Neural cell (in vitro differentiated cells): ENCODE measurements around the gene TTC23. TPM values are rescaled to one million over a fixed set of nuclear protein-coding genes. Genes with fewer than 3 reads are reported as not detected.

Source experiments
- H2AFZ ChIP-seq: fragments of 200-600, 300-800 bp; sonication (generic), shearing (Covaris generic); 2 replicates; pipeline ENCODE4 v1.6.0; 2014; ENCODE audit warnings: low read depth, mild to moderate bottlenecking, antibody characterized with exemption, low read length, moderate library complexity
- H3F3A ChIP-seq: fragments of 200-600 bp; shearing (Covaris generic); 2 replicates; pipeline ENCODE4 v1.6.1; 2016; ENCODE audit warnings: mild to moderate bottlenecking, moderate library complexity, mixed read lengths, antibody characterized with exemption, low read length; ENCODE audit not compliant: insufficient read depth, poor library complexity, severe bottlenecking
- H3K27ac ChIP-seq: fragments of 200-600, 300-800 bp; sonication (generic), shearing (Covaris generic); 2 replicates; pipeline ENCODE4 v1.5.1; 2014; ENCODE audit warnings: mild to moderate bottlenecking, low read length, moderate library complexity
- H3K27me3 ChIP-seq: fragments of 300-800, 200-600 bp; sonication (generic), shearing (Covaris generic); 2 replicates; pipeline ENCODE4 v1.6.0; 2014; ENCODE audit warnings: mild to moderate bottlenecking, low read depth, low read length, moderate library complexity; ENCODE audit not compliant: insufficient read depth
- H3K36me3 ChIP-seq: fragments of 300-800, 200-600 bp; sonication (generic), shearing (Covaris generic); 2 replicates; pipeline ENCODE4 v1.5.1; 2014; ENCODE audit warnings: mild to moderate bottlenecking, antibody characterized with exemption, low read length, moderate library complexity; ENCODE audit not compliant: insufficient read depth
- H3K4me2 ChIP-seq: fragments of 300-800, 200-600 bp; sonication (generic), shearing (Covaris generic); 2 replicates; pipeline ENCODE4 v1.6.0; 2014; ENCODE audit warnings: mild to moderate bottlenecking, low read length
- H3K4me3 ChIP-seq: fragments of 300-800, 200-600 bp; sonication (generic), shearing (Covaris generic); 2 replicates; pipeline ENCODE4 v1.5.1; 2014; ENCODE audit warnings: mild to moderate bottlenecking, low read length, moderate library complexity
- H3K79me2 ChIP-seq: fragments of 200-600 bp; shearing (Covaris generic); replicated peaks from 2 replicates; pipeline ENCODE4 v1.6.0; 2014; ENCODE audit warnings: mild to moderate bottlenecking, low read length, moderate library complexity; ENCODE audit not compliant: insufficient read depth
- H3K9ac ChIP-seq: fragments of 300-800, 200-600 bp; sonication (generic), shearing (Covaris generic); 2 replicates; pipeline ENCODE4 v1.6.1; 2016; ENCODE audit warnings: mild to moderate bottlenecking, low read length, mixed read lengths
- H3K9me2 ChIP-seq: fragments of 200-600 bp; shearing (Covaris generic); 2 replicates; pipeline ENCODE4 v1.6.1; 2016; ENCODE audit warnings: mild to moderate bottlenecking, low read length, mixed read lengths; ENCODE audit not compliant: insufficient read depth
- H3K9me3 ChIP-seq: fragments of 200-600, 300-800 bp; sonication (generic), shearing (Covaris generic); 2 replicates; pipeline ENCODE4 v1.6.1; 2016; ENCODE audit warnings: mild to moderate bottlenecking, mixed run types, low read length, moderate library complexity, mixed read lengths
- H4K20me1 ChIP-seq: fragments of 200-600 bp; shearing (Covaris generic); 2 replicates; pipeline ENCODE4 v1.6.1; 2016; ENCODE audit warnings: mild to moderate bottlenecking, mixed run types; ENCODE audit not compliant: insufficient read depth
- EP300 ChIP-seq: fragments of 450-650 bp; conservative IDR thresholded peaks from 2 replicates; pipeline ENCODE4 v1.6.1; 2014; ENCODE audit warnings: antibody characterized with exemption, mild to moderate bottlenecking, moderate library complexity; ENCODE audit not compliant: poor library complexity, severe bottlenecking
- EZH2 ChIP-seq: fragments of 200-600, 300-800 bp; shearing (Covaris generic), sonication (generic); IDR thresholded peaks from 2 replicates; pipeline ENCODE4 v1.6.1; 2014; ENCODE audit warnings: antibody characterized with exemption, low read length, borderline replicate concordance, mild to moderate bottlenecking; ENCODE audit not compliant: insufficient read depth, poor library complexity, severe bottlenecking
- MXI1 ChIP-seq: fragments of 450-650 bp; conservative IDR thresholded peaks from 2 replicates; pipeline ENCODE4 v1.6.1; 2014; ENCODE audit warnings: antibody characterized with exemption, mild to moderate bottlenecking; ENCODE audit not compliant: poor library complexity, severe bottlenecking
- POLR2AphosphoS5 ChIP-seq: IDR thresholded peaks from 2 replicates; pipeline ENCODE4 v1.6.1; 2012
- RAD21 ChIP-seq: fragments of 450-650 bp; conservative IDR thresholded peaks from 2 replicates; pipeline ENCODE4 v1.6.1; 2014; ENCODE audit warnings: antibody characterized with exemption, mild to moderate bottlenecking, moderate library complexity
- SMC3 ChIP-seq: fragments of 450-650 bp; conservative IDR thresholded peaks from 2 replicates; pipeline ENCODE4 v1.6.1; 2014; ENCODE audit warnings: antibody characterized with exemption, mild to moderate bottlenecking, moderate library complexity; ENCODE audit not compliant: poor library complexity
- TAF1 ChIP-seq: IDR thresholded peaks from 2 replicates; pipeline ENCODE4 v1.6.1; 2012; ENCODE audit warnings: low read depth
- polyA plus RNA-seq: library from polyadenylated mRNA; depleted of rRNA; stranded (reverse); fragments of >200 nt; gene quantifications from 2 replicates; pipeline ENCODE4 v1.2.3, GENCODE V29; 2014
- TF ChIP-seq, protein P1 (sequence below): fragments of 450-650 bp; IDR thresholded peaks from 2 replicates; pipeline ENCODE4 v1.5.1; 2014; ENCODE audit warnings: antibody characterized with exemption, mild to moderate bottlenecking, moderate library complexity; ENCODE audit not compliant: poor library complexity, severe bottlenecking
- TF ChIP-seq, protein P2 (sequence below): IDR thresholded peaks from 2 replicates; pipeline ENCODE4 v1.6.1; 2012; ENCODE audit warnings: borderline replicate concordance

The TTC23 gene
- polyA plus RNA-seq, 1 donor from 2014 or later, result 6.2 TPM

GRCh38 chr15:99180964-99181306, 68.4 kb downstream of the TTC23 start:
- Histone ChIP-seq H3K4me3 (no peak overlapping the region), H3K9ac (no peak overlapping the region), H3K27ac (no peak overlapping the region), H3K9me2 (no peaks in the 10 kb centered on the region), H3F3A (no peaks in the 10 kb centered on the region), H3K27me3 (no peaks in the 10 kb centered on the region), H3K9me3 (no peaks in the 10 kb centered on the region), H3K36me3 (no peaks in the 10 kb centered on the region), H4K20me1 (no peaks in the 10 kb centered on the region), H3K4me2 (no peak overlapping the region), H3K79me2 (no peaks in the 10 kb centered on the region), H2AFZ (no peak overlapping the region)
- no peak for TF ChIP-seq MXI1
- no peak for TF ChIP-seq EZH2
- TF ChIP-seq, protein P1, sequence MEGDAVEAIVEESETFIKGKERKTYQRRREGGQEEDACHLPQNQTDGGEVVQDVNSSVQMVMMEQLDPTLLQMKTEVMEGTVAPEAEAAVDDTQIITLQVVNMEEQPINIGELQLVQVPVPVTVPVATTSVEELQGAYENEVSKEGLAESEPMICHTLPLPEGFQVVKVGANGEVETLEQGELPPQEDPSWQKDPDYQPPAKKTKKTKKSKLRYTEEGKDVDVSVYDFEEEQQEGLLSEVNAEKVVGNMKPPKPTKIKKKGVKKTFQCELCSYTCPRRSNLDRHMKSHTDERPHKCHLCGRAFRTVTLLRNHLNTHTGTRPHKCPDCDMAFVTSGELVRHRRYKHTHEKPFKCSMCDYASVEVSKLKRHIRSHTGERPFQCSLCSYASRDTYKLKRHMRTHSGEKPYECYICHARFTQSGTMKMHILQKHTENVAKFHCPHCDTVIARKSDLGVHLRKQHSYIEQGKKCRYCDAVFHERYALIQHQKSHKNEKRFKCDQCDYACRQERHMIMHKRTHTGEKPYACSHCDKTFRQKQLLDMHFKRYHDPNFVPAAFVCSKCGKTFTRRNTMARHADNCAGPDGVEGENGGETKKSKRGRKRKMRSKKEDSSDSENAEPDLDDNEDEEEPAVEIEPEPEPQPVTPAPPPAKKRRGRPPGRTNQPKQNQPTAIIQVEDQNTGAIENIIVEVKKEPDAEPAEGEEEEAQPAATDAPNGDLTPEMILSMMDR, result no peak
- no peak for TF ChIP-seq SMC3
- TF ChIP-seq POLR2AphosphoS5, result no peak
- no peak for TF ChIP-seq RAD21
- TF ChIP-seq, protein P2, sequence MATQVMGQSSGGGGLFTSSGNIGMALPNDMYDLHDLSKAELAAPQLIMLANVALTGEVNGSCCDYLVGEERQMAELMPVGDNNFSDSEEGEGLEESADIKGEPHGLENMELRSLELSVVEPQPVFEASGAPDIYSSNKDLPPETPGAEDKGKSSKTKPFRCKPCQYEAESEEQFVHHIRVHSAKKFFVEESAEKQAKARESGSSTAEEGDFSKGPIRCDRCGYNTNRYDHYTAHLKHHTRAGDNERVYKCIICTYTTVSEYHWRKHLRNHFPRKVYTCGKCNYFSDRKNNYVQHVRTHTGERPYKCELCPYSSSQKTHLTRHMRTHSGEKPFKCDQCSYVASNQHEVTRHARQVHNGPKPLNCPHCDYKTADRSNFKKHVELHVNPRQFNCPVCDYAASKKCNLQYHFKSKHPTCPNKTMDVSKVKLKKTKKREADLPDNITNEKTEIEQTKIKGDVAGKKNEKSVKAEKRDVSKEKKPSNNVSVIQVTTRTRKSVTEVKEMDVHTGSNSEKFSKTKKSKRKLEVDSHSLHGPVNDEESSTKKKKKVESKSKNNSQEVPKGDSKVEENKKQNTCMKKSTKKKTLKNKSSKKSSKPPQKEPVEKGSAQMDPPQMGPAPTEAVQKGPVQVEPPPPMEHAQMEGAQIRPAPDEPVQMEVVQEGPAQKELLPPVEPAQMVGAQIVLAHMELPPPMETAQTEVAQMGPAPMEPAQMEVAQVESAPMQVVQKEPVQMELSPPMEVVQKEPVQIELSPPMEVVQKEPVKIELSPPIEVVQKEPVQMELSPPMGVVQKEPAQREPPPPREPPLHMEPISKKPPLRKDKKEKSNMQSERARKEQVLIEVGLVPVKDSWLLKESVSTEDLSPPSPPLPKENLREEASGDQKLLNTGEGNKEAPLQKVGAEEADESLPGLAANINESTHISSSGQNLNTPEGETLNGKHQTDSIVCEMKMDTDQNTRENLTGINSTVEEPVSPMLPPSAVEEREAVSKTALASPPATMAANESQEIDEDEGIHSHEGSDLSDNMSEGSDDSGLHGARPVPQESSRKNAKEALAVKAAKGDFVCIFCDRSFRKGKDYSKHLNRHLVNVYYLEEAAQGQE, result no peak
- no peak for TF ChIP-seq EP300
- TF ChIP-seq TAF1, result no peak

GRCh38 chr15:99180086-99180963, 69.1 kb downstream of the TTC23 start:
- no peaks in the 10 kb centered on the region for H3K27me3 ChIP-seq
- H3K79me2 ChIP-seq, result no peaks in the 10 kb centered on the region
- H3K36me3 ChIP-seq, result no peaks in the 10 kb centered on the region
- H3K4me3 ChIP-seq, result no peak overlapping the region
- no peak overlapping the region for H3K9ac ChIP-seq
- no peak overlapping the region for H3K4me2 ChIP-seq
- H3F3A ChIP-seq, result no peaks in the 10 kb centered on the region
- no peak overlapping the region for H2AFZ ChIP-seq
- TF ChIP-seq, protein P2, result no peak
- TF ChIP-seq SMC3 (no peak), MXI1 (no peak), RAD21 (no peak), TAF1 (no peak), EP300 (no peak)
- no peaks in the 10 kb centered on the region for H3K9me2 ChIP-seq
- no peaks in the 10 kb centered on the region for H3K9me3 ChIP-seq
- no peaks in the 10 kb centered on the region for H4K20me1 ChIP-seq
- no peak overlapping the region for H3K27ac ChIP-seq
